ENCODE measurements around the gene ZNF518B.

ZNF518B gene

GRCh38 chr4:10457255-10457801, at the start of gene ZNF518B:
Gene ZNF518B (minus strand): TSS chr4:10457426. CDS start chr4:10446328, 11,098 bp downstream.
- in situ Hi-C loops (cut with MboI; ENCODE audit: low sequenced_read_pairs): no loop called here

- in situ Hi-C loops (cut with MboI; ENCODE audit: low sequenced_read_pairs): no loop called here
Observed at GRCh38 chr4:10506077-10506476, 48.9 kb upstream of the ZNF518B start.

- in situ Hi-C loops (cut with MboI; ENCODE audit: low sequenced_read_pairs): no loop called here
Observed at GRCh38 chr4:10504570-10505179, 47.4 kb upstream of the ZNF518B start.

- in situ Hi-C loops (cut with MboI; ENCODE audit: low sequenced_read_pairs): no loop called here
Observed at GRCh38 chr4:10502717-10503116, 45.5 kb upstream of the ZNF518B start.

- in situ Hi-C loops (cut with MboI; ENCODE audit: low sequenced_read_pairs): no loop called here
Observed at GRCh38 chr4:10500776-10501175, 43.5 kb upstream of the ZNF518B start.

- in situ Hi-C loops (cut with MboI; ENCODE audit: low sequenced_read_pairs): no loop called here
Observed at GRCh38 chr4:10496200-10496599, 39.0 kb upstream of the ZNF518B start.

- in situ Hi-C loops (cut with MboI; ENCODE audit: low sequenced_read_pairs): no loop called here
Observed at GRCh38 chr4:10495651-10496050, 38.4 kb upstream of the ZNF518B start.

- in situ Hi-C loops (cut with MboI; ENCODE audit: low sequenced_read_pairs): no loop called here
Observed at GRCh38 chr4:10492464-10492863, 35.2 kb upstream of the ZNF518B start.

GRCh38 chr4:10491401-10491800, 34.2 kb upstream of the ZNF518B start:
- in situ Hi-C loops (cut with MboI; ENCODE audit: low sequenced_read_pairs): no loop called here

GRCh38 chr4:10490996-10491395, 33.8 kb upstream of the ZNF518B start:
- in situ Hi-C loops (cut with MboI; ENCODE audit: low sequenced_read_pairs): no loop called here

GRCh38 chr4:10482913-10483312, 25.7 kb upstream of the ZNF518B start:
- in situ Hi-C loops (cut with MboI; ENCODE audit: low sequenced_read_pairs): no loop called here

GRCh38 chr4:10480616-10481015, 23.4 kb upstream of the ZNF518B start:
- in situ Hi-C loops (cut with MboI; ENCODE audit: low sequenced_read_pairs): no loop called here

GRCh38 chr4:10478621-10479020, 21.4 kb upstream of the ZNF518B start:
- in situ Hi-C loops (cut with MboI; ENCODE audit: low sequenced_read_pairs): no loop called here

GRCh38 chr4:10470505-10470904, 13.3 kb upstream of the ZNF518B start:
- in situ Hi-C loops (cut with MboI; ENCODE audit: low sequenced_read_pairs): no loop called here

GRCh38 chr4:10466161-10466560, 8.9 kb upstream of the ZNF518B start:
- in situ Hi-C loops (cut with MboI; ENCODE audit: low sequenced_read_pairs): no loop called here

- in situ Hi-C loops (cut with MboI; ENCODE audit: low sequenced_read_pairs): no loop called here
Observed at GRCh38 chr4:10462876-10463275, 5.7 kb upstream of the ZNF518B start.

- in situ Hi-C loops (cut with MboI; ENCODE audit: low sequenced_read_pairs): no loop called here
Observed at GRCh38 chr4:10461850-10462400, 4.7 kb upstream of the ZNF518B start.

- in situ Hi-C loops (cut with MboI; ENCODE audit: low sequenced_read_pairs): no loop called here
Observed at GRCh38 chr4:10461091-10461849, 4.0 kb upstream of the ZNF518B start.

- in situ Hi-C loops (cut with MboI; ENCODE audit: low sequenced_read_pairs): no loop called here
Observed at GRCh38 chr4:10460313-10461047, 3.3 kb upstream of the ZNF518B start.

- in situ Hi-C loops (cut with MboI; ENCODE audit: low sequenced_read_pairs): no loop called here
Observed at GRCh38 chr4:10459305-10459704, 2.1 kb upstream of the ZNF518B start.

GRCh38 chr4:10458177-10458576, 951 bp upstream of the ZNF518B start:
- in situ Hi-C loops (cut with MboI; ENCODE audit: low sequenced_read_pairs): no loop called here

Measured in HL-60/S4 (cell line).